Renal cortex interstitium (tissue), 11 donors: ENCODE results near the gene RPL9. TPM values are rescaled to one million over a fixed set of nuclear protein-coding genes. Genes with fewer than 3 reads are reported as not detected.
"Not testable (repeated sequence)": the region's sequence is repeated elsewhere in the genome, so short reads cannot be mapped to it uniquely, and the experiment has no call there.

Source experiments
- DNase-seq, 11 donors: peaks; one replicate each; pipeline ENCODE4 v3.0.0-alpha.2; 2013; ENCODE audit warnings: low read depth in 9 of 11, low spot score in 4 of 11; ENCODE audit errors: extremely low read depth in 1 of 11
- polyA plus RNA-seq, 3 donors: library from polyadenylated mRNA; unstranded; fragments of 120-200 nt; gene quantifications; one replicate each; pipeline ENCODE4 v1.2.1, GENCODE V29; 2013; ENCODE audit not compliant: insufficient read length in 3 of 3

The RPL9 gene
- polyA plus RNA-seq, 3 donors: 1,209 to 1,790 (median 1,492) TPM

- DNase-seq: no peak
These were observed 8.1 kb downstream of the RPL9 start for GRCh38 chr4:39450618-39451017.

GRCh38 chr4:39446842-39447573 lies 11.7 kb downstream of the RPL9 start:
- peak in 10 of 11 donors; percentile 36 to 67 (median 56) for DNase-seq

GRCh38 chr4:39446483-39446841 lies 12.3 kb downstream of the RPL9 start:
- DNase-seq: no peak

- DNase-seq: no peak
These were observed 15.7 kb downstream of the RPL9 start for GRCh38 chr4:39442998-39443397.

GRCh38 chr4:39441593-39441992 lies 17.1 kb downstream of the RPL9 start:
- DNase-seq: no peak

GRCh38 chr4:39435659-39436563 lies 22.8 kb downstream of the RPL9 start:
- no peak for DNase-seq

- DNase-seq: no peak
These were observed 24.7 kb downstream of the RPL9 start for GRCh38 chr4:39433878-39434492.

- DNase-seq: no peak
These were observed 29.0 kb downstream of the RPL9 start for GRCh38 chr4:39429476-39430334.

- DNase-seq: no peak
These were observed 31.1 kb downstream of the RPL9 start for GRCh38 chr4:39427520-39428114.

- DNase-seq: no peak
These were observed 32.0 kb downstream of the RPL9 start for GRCh38 chr4:39426728-39427127.

- DNase-seq: not testable (repeated sequence)
These were observed 33.4 kb downstream of the RPL9 start for GRCh38 chr4:39425297-39425696.

- DNase-seq: no peak
These were observed 36.5 kb downstream of the RPL9 start for GRCh38 chr4:39422247-39422646.

- DNase-seq: no peak
These were observed 42.9 kb downstream of the RPL9 start for GRCh38 chr4:39415678-39416283.

- not testable (repeated sequence) for DNase-seq
These were observed 47.2 kb downstream of the RPL9 start for GRCh38 chr4:39411561-39411960.

- DNase-seq: no peak
These were observed 48.3 kb downstream of the RPL9 start for GRCh38 chr4:39410415-39410814.

- no peak for DNase-seq
These were observed 51.2 kb downstream of the RPL9 start for GRCh38 chr4:39407584-39407885.

GRCh38 chr4:39406763-39407583 lies 51.7 kb downstream of the RPL9 start, which contains the start of gene KLB:
Gene KLB, plus strand, starts transcription at chr4:39406930. Its CDS starts 20 bp downstream, at chr4:39406950.
- DNase-seq: no peak
